CD1c-positive myeloid dendritic cell (primary cell): ENCODE data around the gene PDE4D.

Experiments used
- DNase-seq: peaks from one replicate; pipeline ENCODE4 v3.0.0-alpha.2; 2016; ENCODE audit errors: extremely low spot score

The PDE4D gene

GRCh38 chr5:58932057-58932612, 961.4 kb downstream of the PDE4D start:
- no peak for DNase-seq

GRCh38 chr5:58930520-58930919, 963.0 kb downstream of the PDE4D start:
- no peak for DNase-seq

DNA sequence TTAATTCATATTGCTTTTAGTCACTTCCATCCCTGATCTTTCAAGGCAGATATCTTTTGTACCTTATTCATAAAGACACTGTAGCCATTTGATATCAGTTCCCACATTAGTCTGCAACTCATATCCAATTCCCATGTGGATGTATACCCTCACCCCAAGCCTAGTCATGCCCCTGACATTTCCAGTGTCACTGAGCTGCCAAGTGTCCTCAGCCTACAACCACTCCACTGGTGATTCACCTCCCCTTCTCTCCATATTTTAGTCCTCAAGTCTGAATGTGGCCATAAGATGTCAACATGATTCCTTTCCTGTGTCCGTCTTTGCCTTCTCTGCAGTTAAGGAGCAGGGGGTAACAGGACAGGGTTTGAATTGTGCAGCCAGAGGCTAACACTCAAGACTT, 963.8 kb downstream of the PDE4D start:
- no peak for DNase-seq

- DNase-seq: no peak
These were observed 965.6 kb downstream of the PDE4D start for GRCh38 chr5:58927938-58928337.

DNA sequence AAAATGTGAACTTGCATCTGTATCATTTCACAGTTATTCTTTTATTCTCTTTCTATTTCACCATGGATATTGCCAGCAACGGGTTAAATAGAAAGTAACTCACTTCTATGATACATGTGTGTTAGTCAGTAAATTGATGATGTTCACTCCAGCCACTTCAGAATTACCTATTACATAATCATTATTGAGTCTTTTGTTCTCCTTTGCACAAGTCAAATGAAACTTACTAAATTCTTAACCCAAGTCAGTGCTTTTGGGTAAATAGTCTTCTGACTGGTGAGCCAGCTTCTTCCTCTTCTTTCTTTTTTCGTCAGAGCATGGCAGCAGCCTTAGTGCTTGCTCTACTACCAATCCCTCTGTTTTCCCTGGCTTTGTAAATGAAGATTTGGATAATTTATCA, 966.3 kb downstream of the PDE4D start:
- peak; percentile 3 for DNase-seq

DNA sequence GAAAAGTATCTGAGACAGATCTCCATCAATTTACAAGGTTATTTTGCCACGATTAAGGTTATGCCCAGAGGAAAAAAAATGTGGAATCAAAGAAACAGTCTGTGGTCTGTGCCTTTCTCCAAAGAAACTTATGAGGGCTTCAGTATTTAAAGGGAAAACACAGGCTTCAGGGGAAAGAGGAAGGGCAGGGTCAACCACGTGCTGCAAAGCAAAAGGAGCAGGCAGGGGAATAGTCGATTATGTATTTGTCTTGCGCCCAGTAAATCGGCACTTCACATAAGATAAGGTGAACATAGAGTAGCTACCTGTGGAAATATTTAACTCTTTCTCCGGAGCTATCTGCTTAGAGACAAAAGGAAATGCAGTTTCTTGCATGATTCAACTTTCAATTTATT, 967.0 kb downstream of the PDE4D start:
- DNase-seq: no peak

- no peak for DNase-seq
These were observed 967.6 kb downstream of the PDE4D start for GRCh38 chr5:58925627-58926540.

- DNase-seq: no peak
These were observed 969.2 kb downstream of the PDE4D start for GRCh38 chr5:58924306-58924705.

DNA sequence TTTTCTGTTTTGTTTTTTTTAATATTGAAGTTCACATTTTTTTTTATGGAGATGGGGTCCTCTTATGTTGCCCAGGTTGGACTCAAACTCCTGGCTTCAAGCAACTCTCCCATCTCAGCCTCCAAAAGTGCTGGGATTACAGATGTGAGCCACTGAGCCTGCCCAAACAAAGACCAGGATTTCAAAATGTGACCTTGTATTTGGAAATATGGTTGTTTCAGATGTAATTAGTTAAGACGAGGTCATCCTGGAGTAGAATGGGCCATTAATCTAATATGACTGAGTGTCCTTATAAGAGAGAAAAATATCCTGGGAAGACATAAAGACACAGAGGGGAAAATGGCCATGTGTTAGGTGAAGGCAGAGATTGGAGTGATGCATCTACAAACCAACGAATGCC, 970.2 kb downstream of the PDE4D start:
- no peak for DNase-seq

DNA sequence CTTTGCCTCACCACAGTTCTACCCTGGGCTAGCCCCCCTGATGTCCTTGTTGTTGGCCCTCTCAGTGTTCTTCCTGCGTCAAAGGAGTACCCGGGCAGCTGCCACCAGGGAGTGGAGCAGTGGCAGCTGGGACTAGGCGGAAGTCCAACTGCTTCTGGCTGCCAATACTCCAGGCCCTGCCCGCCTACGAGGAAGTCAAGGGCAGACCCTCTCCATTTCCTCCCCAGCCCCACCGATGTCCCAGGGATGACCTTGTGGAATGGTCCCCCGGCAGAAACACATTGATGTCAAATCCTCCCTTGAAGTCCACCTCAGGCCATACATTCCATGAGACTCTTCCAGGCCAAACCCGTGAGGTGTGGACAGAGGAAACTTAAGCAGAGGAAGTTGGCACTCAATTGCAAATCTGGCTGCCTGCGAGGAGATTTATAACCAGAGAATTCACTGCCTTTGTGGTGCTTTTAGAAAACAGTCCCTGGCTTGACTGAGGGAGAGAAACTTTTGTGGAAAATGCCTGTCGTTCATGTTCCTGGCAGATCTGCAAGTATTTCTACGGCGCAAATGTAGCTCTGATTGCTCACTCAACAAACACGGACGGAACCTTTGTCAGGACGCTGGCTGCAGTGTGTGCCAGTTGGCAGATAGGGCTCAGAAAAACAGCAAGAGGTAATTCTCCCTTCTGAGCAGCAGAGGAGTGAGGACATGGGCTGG, 970.9 kb downstream of the PDE4D start:
- no peak for DNase-seq

- no peak for DNase-seq
These were observed 972.4 kb downstream of the PDE4D start for GRCh38 chr5:58921159-58921558.

DNA sequence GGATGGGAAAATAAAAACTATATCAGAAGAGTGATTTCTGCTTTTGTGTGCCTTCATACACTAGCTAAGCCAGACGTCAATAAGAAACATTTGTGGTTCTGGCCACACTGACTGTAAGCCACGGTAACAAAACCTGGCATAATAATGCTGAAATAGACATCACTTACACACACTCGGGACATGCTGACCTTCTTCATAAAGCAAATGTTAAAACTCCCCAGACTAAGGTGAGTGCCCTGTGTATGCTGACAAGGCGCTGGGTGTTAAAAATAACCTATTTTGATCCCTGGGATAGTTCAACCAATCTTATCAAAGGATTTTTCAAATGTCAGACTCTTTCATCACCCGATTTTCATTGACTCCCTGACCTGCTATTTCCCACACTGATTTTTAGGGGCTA, 973.7 kb downstream of the PDE4D start:
- DNase-seq: no peak
